MCF 10A (cell line): ENCODE data around the gene BSCL2. TPM values are rescaled to one million over a fixed set of nuclear protein-coding genes. Genes with fewer than 3 reads are reported as not detected.

Experiments
- BruUV-seq: library from RNA; stranded (reverse); fragments of 400-500 nt; replicated peaks from 2 replicates; lab custom pipeline; 2021; lab: Mats Ljungman, UMichigan
- CTCF ChIA-PET: fragments of 300-600 bp; sonication (Branson Sonifier 250); formaldehyde crosslinking; extraction: SDS; loops from one replicate; lab custom pipeline; 2021; ENCODE audit warnings: antibody characterized with exemption, inconsistent platforms; lab: Yijun Ruan, JAX
- POLR2A ChIA-PET: fragments of 300-600, 350-650 bp; sonication (Branson Sonifier 250); formaldehyde crosslinking; extraction: SDS; loops from one replicate; lab custom pipeline; 2020; ENCODE audit warnings: antibody characterized with exemption, inconsistent platforms; lab: Yijun Ruan, JAX
- DNase-seq: peaks from one replicate; pipeline ENCODE4 v3.0.0-alpha.2; 2018; ENCODE audit not compliant: unreplicated experiment
- H3K27ac Mint-ChIP-seq: one replicate; pipeline ENCODE4 v1.8.0; 2022; ENCODE audit warnings: mild to moderate bottlenecking, low read depth, mixed read lengths; ENCODE audit not compliant: unreplicated experiment
- H3K27me3 Mint-ChIP-seq: one replicate; pipeline ENCODE4 v1.8.0; 2022; ENCODE audit warnings: mixed read lengths; ENCODE audit not compliant: insufficient read depth, unreplicated experiment
- H3K36me3 Mint-ChIP-seq: one replicate; pipeline ENCODE4 v1.8.0; 2022; ENCODE audit warnings: mild to moderate bottlenecking, moderate library complexity, mixed read lengths; ENCODE audit not compliant: insufficient read depth, unreplicated experiment
- H3K4me1 Mint-ChIP-seq: one replicate; pipeline ENCODE4 v1.8.0; 2022; ENCODE audit warnings: mixed read lengths; ENCODE audit not compliant: insufficient read depth, unreplicated experiment
- H3K4me3 Mint-ChIP-seq: one replicate; pipeline ENCODE4 v1.8.0; 2022; ENCODE audit warnings: mild to moderate bottlenecking, moderate library complexity, mixed read lengths; ENCODE audit not compliant: unreplicated experiment
- H3K9me3 Mint-ChIP-seq: one replicate; pipeline ENCODE4 v1.8.0; 2022; ENCODE audit warnings: mixed read lengths; ENCODE audit not compliant: unreplicated experiment
- CTCF ChIP-seq: fragments of 200-600 bp; IDR thresholded peaks from one replicate; pipeline ENCODE4 v1.8.0; 2022; ENCODE audit warnings: antibody characterized with exemption, mild to moderate bottlenecking; ENCODE audit not compliant: unreplicated experiment
- intact Hi-C: fragments of 100-400 bp; cut with micrococcal nuclease; formaldehyde crosslinking; loops from 2 replicates; pipeline ENCODE4 v1.14.1; 2022
- total RNA-seq: library from RNA; stranded (reverse); gene quantifications from 2 replicates; pipeline ENCODE4 v1.2.3, GENCODE V29; 2022

BSCL2 gene
- total RNA-seq, 1 experiment from 2014 or later, result 33.1 TPM

DNA sequence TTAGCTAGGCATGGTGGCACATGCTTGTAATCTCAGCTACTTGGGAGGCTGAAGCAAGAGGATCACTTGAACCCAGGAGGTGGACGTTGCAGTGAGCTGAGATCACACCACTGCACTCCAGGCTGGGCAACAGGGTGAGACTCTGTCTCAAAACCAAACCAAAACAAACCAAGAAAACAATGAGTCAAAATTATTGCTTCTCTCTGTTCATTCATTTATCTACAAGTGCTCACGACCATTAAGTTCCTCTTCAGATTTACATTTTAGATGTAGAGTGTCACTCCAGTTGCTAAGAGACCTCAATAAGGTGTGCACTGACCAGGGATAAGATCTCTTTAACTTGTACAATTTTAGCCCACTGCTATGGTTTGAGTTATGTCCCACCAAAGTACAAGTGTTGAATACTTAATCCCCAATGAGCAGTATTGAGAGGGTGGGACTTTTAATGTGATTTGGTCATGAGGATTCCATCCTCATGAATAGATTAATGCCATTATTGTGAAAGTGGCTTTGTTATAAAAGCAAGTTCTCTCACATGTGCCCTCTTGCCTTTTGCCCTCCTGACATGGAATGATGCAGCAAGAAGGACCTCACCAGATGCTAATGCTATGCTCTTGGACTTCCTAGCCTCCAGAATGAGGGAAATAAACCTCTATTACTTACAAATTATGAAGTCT is 12.2 kb upstream of the BSCL2 start:
- H3K9me3 Mint-ChIP-seq, result no peaks in the 10 kb centered on the region
- intact Hi-C loops, result no loop called here
- DNase-seq, result no peak
- no peak overlapping the region for H3K4me3 Mint-ChIP-seq
- no peaks in the 10 kb centered on the region for H3K27me3 Mint-ChIP-seq
- ChIA-PET CTCF (interaction anchor here (1.0 to 1.6 kb wide), 3 partner anchors 38 to 324 kb away, joined by 3 to 6 read pairs (median 4); no protein-coding TSS in a partner anchor), POLR2A (interaction anchor here (0.6 to 15.7 kb wide), 4 partner anchors 7 to 68 kb away, joined by 3 to 197 read pairs (median 6); partner anchors contain the start of genes HNRNPUL2, TMEM179B and TTC9C)
- TF ChIP-seq CTCF, result no peak
- H3K27ac Mint-ChIP-seq, result no peak overlapping the region
- BruUV-seq, result no TSS peak
- peaks cover 21% of the 10 kb centered on the region for H3K4me1 Mint-ChIP-seq
- H3K36me3 Mint-ChIP-seq, result peaks cover 92% of the 10 kb centered on the region

GRCh38 chr11:62716816-62717215 is 9.6 kb upstream of the BSCL2 start:
- ChIA-PET POLR2A (interaction anchor here (0.6 to 15.7 kb wide), 3 partner anchors 9 to 161 kb away, joined by 3 to 197 read pairs (median 4); partner anchors contain the start of genes HNRNPUL2, TAF6L and TTC9C), CTCF (interaction anchor here (0.5 to 1.7 kb wide), 5 partner anchors 16 to 128 kb away, joined by 3 to 8 read pairs (median 3); no protein-coding TSS in a partner anchor)
- Mint-ChIP-seq H3K4me3 (no peak overlapping the region), H3K4me1 (peaks cover 15% of the 10 kb centered on the region), H3K36me3 (peaks cover 79% of the 10 kb centered on the region), H3K27me3 (no peaks in the 10 kb centered on the region), H3K9me3 (no peaks in the 10 kb centered on the region), H3K27ac (no peak overlapping the region)
- DNase-seq, result no peak
- no TSS peak for BruUV-seq
- no peak for TF ChIP-seq CTCF
- intact Hi-C loops, result no loop called here

- Mint-ChIP-seq H3K4me3 (no peak overlapping the region), H3K27me3 (no peaks in the 10 kb centered on the region), H3K27ac (no peak overlapping the region), H3K4me1 (peaks cover 15% of the 10 kb centered on the region), H3K36me3 (peaks cover 79% of the 10 kb centered on the region), H3K9me3 (no peaks in the 10 kb centered on the region)
- BruUV-seq, result no TSS peak
- no peak for TF ChIP-seq CTCF
- POLR2A ChIA-PET, result interaction anchor here (1.7 to 15.7 kb wide), 2 partner anchors 10 to 11 kb away, joined by 5 to 197 read pairs; partner anchors contain the start of genes HNRNPUL2 and TTC9C
- intact Hi-C loops, result no loop called here
- CTCF ChIA-PET, result interaction anchor here (0.7 to 1.7 kb wide), 3 partner anchors 23 to 60 kb away, joined by 3 to 5 read pairs (median 3); no protein-coding TSS in a partner anchor
- no peak for DNase-seq
Observed at GRCh38 chr11:62716206-62716605, 9.0 kb upstream of the BSCL2 start.
